ENCODE results near the gene SERPINE1. TPM values are rescaled to one million over a fixed set of nuclear protein-coding genes. Genes with fewer than 3 reads are reported as not detected.

SERPINE1 gene
- total RNA-seq, 3 donors from 2014 or later = 0.55 to 2.9 (median 1.6) TPM

DNA sequence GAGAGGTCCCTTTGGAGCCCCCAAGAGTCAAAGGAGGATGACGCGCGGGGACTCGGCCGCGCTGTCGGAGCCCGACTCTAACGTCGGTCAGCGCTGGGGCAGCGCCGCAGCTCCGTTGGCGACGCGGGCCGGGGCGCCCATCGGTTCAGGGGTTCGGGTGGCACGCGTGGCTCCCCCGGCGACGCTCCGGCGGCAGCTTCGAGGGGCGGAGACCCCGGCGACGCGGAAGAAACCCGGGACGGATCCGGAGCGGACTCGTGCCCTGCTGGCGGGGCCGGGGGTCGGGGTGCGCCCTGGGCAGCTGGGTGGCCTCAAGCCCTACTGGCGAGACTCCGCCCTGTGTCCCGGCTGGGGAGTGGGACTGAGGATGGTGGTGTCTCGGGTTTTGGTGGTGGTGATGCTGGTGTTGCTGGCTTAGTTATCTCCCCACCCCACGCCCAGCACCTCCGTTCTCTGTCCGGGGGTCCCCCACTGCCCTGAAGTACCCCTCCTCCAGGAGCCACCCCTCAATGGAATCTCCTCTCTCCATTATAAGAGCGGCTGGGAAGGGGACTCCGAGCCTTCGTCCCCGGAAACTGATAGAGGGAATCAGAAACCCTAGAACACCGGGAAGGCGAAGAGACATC lies 53.3 kb downstream of the SERPINE1 start, which contains the start of gene NAT16:
NAT16 (minus strand) TSS at position 164 of the 626 bp plus-strand sequence. CDS start 5,486 bp downstream, outside the sequence.
- ATAC-seq (no peak), DNase-seq (no peak)
- Histone ChIP-seq H3K4me3 (no peak within 1 kb of the TSS), H3K36me3 (ENCODE audit: low read depth) (no peaks in the 10 kb centered on the region), H3K4me1 (ENCODE audit: low read depth) (peaks cover 11% of the 10 kb centered on the region), H3K9me3 (no peaks in the 10 kb centered on the region)
- intact Hi-C loops (cut with DNase I, micrococcal nuclease) = no loop called here
- TF ChIP-seq, protein P1, sequence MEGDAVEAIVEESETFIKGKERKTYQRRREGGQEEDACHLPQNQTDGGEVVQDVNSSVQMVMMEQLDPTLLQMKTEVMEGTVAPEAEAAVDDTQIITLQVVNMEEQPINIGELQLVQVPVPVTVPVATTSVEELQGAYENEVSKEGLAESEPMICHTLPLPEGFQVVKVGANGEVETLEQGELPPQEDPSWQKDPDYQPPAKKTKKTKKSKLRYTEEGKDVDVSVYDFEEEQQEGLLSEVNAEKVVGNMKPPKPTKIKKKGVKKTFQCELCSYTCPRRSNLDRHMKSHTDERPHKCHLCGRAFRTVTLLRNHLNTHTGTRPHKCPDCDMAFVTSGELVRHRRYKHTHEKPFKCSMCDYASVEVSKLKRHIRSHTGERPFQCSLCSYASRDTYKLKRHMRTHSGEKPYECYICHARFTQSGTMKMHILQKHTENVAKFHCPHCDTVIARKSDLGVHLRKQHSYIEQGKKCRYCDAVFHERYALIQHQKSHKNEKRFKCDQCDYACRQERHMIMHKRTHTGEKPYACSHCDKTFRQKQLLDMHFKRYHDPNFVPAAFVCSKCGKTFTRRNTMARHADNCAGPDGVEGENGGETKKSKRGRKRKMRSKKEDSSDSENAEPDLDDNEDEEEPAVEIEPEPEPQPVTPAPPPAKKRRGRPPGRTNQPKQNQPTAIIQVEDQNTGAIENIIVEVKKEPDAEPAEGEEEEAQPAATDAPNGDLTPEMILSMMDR (IDR thresholded peaks at IDR 0.05) = no peak

DNA sequence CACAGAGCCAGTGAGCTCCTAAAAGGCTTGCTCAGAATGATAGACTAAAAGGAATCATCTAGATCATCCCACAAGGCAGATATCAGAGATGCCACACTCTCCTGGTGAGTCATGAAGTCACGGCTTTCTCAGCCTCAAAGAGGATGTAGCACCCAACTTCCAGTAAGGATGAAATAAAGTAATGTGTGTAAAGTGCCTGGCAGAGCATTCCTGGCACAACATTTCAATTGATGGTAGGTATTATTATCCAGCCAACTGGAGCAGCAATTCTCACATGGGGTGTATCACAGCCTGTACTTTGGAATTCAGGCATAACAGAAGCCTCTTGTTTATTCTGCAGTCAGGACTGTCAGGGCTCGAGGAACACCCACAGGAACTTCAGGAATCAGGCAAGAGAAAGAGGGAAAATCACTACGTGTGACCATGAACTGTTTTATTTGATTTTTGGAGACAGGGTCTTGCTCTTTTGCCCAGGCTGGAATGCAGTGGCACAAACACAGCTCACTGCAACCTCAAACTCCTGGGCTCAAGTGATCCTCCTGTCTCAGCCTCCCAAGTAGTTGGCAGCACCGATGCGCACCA lies 58.4 kb downstream of the SERPINE1 start:
- no peaks in the 10 kb centered on the region for H3K36me3 ChIP-seq (ENCODE audit: low read depth)
- peak; percentile 40 for ATAC-seq
- H3K4me1 ChIP-seq (ENCODE audit: low read depth) = peaks cover 4% of the 10 kb centered on the region
- H3K9me3 ChIP-seq = no peaks in the 10 kb centered on the region
- H3K4me3 ChIP-seq = no peak overlapping the region
- TF ChIP-seq, protein P1 (IDR thresholded peaks at IDR 0.05) = no peak
- DNase-seq = no peak
- intact Hi-C loops (cut with DNase I, micrococcal nuclease) = no loop called here

DNA sequence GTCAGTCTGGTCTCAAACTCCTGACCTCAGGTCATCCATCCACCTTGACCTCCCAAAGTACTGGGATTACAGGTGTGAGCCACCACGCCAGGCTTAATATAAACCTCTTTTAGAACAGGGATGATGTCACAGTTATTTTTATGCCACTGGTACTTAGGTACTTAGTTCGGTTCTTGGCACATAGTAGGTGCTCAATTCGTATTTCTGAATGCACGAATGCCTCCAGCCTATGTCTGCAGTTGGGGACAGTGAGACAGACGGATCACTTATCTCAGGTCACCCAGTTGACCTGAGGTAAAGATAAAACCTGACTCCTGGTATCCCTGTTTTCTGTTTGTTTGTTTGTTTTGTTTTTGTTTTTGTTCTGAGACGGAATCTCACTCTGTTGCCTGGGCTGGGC lies 59.3 kb downstream of the SERPINE1 start:
- peaks cover 4% of the 10 kb centered on the region for H3K4me1 ChIP-seq (ENCODE audit: low read depth)
- DNase-seq = no peak
- no peaks in the 10 kb centered on the region for H3K9me3 ChIP-seq
- TF ChIP-seq, protein P1 (IDR thresholded peaks at IDR 0.05) = no peak
- ATAC-seq = no peak
- no peaks in the 10 kb centered on the region for H3K36me3 ChIP-seq (ENCODE audit: low read depth)
- intact Hi-C loops (cut with DNase I, micrococcal nuclease) = no loop called here
- no peak overlapping the region for H3K4me3 ChIP-seq

DNA sequence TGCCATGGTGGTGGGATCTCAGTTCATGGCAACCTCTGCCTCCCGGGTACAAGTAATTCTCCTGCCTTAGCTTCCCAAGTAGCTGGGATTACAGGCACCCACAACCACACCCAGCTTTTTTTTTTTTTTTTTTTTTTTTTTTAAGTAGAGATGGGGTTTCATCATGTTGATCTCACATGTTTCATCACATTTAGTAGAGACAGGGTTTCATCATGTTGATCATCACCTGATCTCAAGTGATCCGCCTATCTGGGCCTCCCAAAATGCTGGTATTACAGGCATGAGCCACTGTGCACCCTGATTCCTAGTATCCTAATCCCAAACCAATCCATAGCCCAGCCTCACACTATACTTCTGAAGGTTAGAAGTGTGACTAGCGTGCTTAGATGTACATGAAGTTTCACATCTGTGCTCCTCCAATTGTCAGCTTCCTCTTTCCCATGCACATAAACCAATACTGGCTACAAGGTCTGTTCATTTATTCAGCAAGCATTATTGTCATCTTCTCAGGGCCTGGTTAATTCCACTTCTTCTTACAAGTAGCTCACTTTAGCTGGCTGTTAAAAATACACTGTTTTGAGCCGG lies 60.0 kb downstream of the SERPINE1 start:
- DNase-seq (no peak), ATAC-seq (no peak)
- Histone ChIP-seq H3K36me3 (ENCODE audit: low read depth) (no peaks in the 10 kb centered on the region), H3K4me1 (ENCODE audit: low read depth) (peaks cover 4% of the 10 kb centered on the region), H3K9me3 (no peaks in the 10 kb centered on the region), H3K4me3 (no peak overlapping the region)
- intact Hi-C loops (cut with DNase I, micrococcal nuclease) = no loop called here
- TF ChIP-seq, protein P1 (IDR thresholded peaks at IDR 0.05) = no peak

Small RNA genes lying within 50 kb of the gene (microRNA-seq; reads per million reads assigned to microRNA genes)
- not detected for gene MIR4653

Other genes with a start within 250 kb of the SERPINE1 start
- gene UFSP1, start 237.4 kb upstream of the SERPINE1 start, total RNA-seq = 1 to 10 TPM; 2.1 to 3.4 (median 3.0) TPM
- 10 to 100 TPM; 16.2 to 41.4 (median 20.9) TPM for gene ACHE, start 231.2 kb upstream of the SERPINE1 start, total RNA-seq
- 100 to 1,000 TPM in 2 of 3 donors, 10 to 100 TPM in 1; 57.6 to 184 (median 105) TPM for gene MUC3A, start 177.6 kb upstream of the SERPINE1 start, total RNA-seq
- 100 to 1,000 TPM; 357 to 848 (median 814) TPM for gene MUC12, start 157.5 kb upstream of the SERPINE1 start, total RNA-seq
- 10 to 100 TPM; 12.4 to 28.4 (median 22.2) TPM for gene MUC17, start 107.0 kb upstream of the SERPINE1 start, total RNA-seq
- 10 to 100 TPM; 47.9 to 55.3 (median 53.9) TPM for gene TRIM56, start 41.6 kb upstream of the SERPINE1 start, total RNA-seq
- gene AP1S1, start 27.4 kb downstream of the SERPINE1 start, total RNA-seq = 10 to 100 TPM; 32.3 to 83.6 (median 63.9) TPM
- under 1 TPM; 0.38 to 0.84 (median 0.46) TPM for gene VGF, start 38.5 kb downstream of the SERPINE1 start, total RNA-seq
- gene NAT16, start 53.2 kb downstream of the SERPINE1 start, total RNA-seq = not detected
- 10 to 100 TPM; 27.9 to 66.2 (median 58.3) TPM for gene MOGAT3, start 73.9 kb downstream of the SERPINE1 start, total RNA-seq
- gene PLOD3, start 90.5 kb downstream of the SERPINE1 start, total RNA-seq = 10 to 100 TPM; 72.9 to 91.8 (median 87.2) TPM
- gene ZNHIT1, start 91.1 kb downstream of the SERPINE1 start, total RNA-seq = 10 to 100 TPM; 58.7 to 97.0 (median 79.0) TPM
- gene CLDN15, start 110.7 kb downstream of the SERPINE1 start, total RNA-seq = 10 to 100 TPM; 14.6 to 23.7 (median 15.9) TPM
- gene FIS1, start 118.0 kb downstream of the SERPINE1 start, total RNA-seq = 100 to 1,000 TPM; 131 to 168 (median 134) TPM
- 10 to 100 TPM in 1 of 3 donors, 1 to 10 TPM in 2; 5.0 to 23.5 (median 5.5) TPM for gene IFT22, start 194.7 kb downstream of the SERPINE1 start, total RNA-seq
- gene COL26A1, start 235.8 kb downstream of the SERPINE1 start, total RNA-seq = not detected

Data from mucosa of descending colon (tissue), 3 donors.